ENCODE measurements around the gene TRIOBP.

DNA sequence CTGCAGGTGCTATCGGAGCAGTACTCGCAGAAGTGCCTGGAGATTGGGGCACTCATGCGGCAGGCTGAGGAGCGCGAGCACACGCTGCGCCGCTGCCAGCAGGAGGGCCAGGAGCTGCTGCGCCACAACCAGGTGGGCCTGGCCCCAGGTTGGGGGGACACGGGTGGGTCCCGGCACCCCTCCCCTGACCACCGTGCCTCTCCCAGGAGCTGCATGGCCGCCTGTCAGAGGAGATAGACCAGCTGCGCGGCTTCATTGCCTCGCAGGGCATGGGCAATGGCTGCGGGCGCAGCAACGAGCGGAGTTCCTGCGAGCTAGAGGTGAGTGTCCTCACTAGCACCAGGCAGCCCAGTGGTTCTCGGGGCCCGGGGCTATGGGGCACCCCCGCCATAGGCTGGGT, 72.2 kb downstream of the TRIOBP start:
- TF ChIP-seq, protein P1, sequence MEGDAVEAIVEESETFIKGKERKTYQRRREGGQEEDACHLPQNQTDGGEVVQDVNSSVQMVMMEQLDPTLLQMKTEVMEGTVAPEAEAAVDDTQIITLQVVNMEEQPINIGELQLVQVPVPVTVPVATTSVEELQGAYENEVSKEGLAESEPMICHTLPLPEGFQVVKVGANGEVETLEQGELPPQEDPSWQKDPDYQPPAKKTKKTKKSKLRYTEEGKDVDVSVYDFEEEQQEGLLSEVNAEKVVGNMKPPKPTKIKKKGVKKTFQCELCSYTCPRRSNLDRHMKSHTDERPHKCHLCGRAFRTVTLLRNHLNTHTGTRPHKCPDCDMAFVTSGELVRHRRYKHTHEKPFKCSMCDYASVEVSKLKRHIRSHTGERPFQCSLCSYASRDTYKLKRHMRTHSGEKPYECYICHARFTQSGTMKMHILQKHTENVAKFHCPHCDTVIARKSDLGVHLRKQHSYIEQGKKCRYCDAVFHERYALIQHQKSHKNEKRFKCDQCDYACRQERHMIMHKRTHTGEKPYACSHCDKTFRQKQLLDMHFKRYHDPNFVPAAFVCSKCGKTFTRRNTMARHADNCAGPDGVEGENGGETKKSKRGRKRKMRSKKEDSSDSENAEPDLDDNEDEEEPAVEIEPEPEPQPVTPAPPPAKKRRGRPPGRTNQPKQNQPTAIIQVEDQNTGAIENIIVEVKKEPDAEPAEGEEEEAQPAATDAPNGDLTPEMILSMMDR (IDR thresholded peaks at IDR 0.05): no peak
- TF ChIP-seq EP300 (IDR thresholded peaks at IDR 0.05) (no peak), POLR2AphosphoS5 (IDR thresholded peaks at IDR 0.05) (no peak), POLR2A (IDR thresholded peaks at IDR 0.05) (no peak)

All from suprapubic skin (tissue), 4 donors.